ENCODE data around the gene SST. TPM values are rescaled to one million over a fixed set of nuclear protein-coding genes. Genes with fewer than 3 reads are reported as not detected.

Gene SST
- total and polyA plus RNA-seq, 10 of the 15 experiments (the other 5 are each of a cell fraction or from before 2014, with no cell fraction given): 0.35 to 0.38 TPM; not detected in 8

- H4K20me1 ChIP-seq (ENCODE audit: control insufficient read depth, insufficient read depth): no peaks in the 10 kb centered on the region
- TF ChIP-seq, protein P1, sequence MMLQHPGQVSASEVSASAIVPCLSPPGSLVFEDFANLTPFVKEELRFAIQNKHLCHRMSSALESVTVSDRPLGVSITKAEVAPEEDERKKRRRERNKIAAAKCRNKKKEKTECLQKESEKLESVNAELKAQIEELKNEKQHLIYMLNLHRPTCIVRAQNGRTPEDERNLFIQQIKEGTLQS (IDR thresholded peaks at IDR 0.05; ENCODE audit: borderline replicate concordance, extremely low read depth, low read depth, low read length): no peak
- no peak for TF ChIP-seq BCLAF1 (IDR thresholded peaks at IDR 0.05)
- no peak for TF ChIP-seq HCFC1 (IDR thresholded peaks at IDR 0.05; ENCODE audit: low read length)
- TF ChIP-seq IKZF1 (conservative IDR thresholded peaks at IDR 0.05): no peak
- TF ChIP-seq PML (IDR thresholded peaks at IDR 0.05; ENCODE audit: low read length): no peak
- no peak for TF ChIP-seq KAT2A (conservative IDR thresholded peaks at IDR 0.05; ENCODE audit: control insufficient read depth, low read depth, low read length)
- no peak for TF ChIP-seq NR2C1 (IDR thresholded peaks at IDR 0.05)
- no peak for TF ChIP-seq GABPA (IDR thresholded peaks at IDR 0.05; ENCODE audit: low read depth)
- no peak for TF ChIP-seq ELK1 (IDR thresholded peaks at IDR 0.05; ENCODE audit: low read depth, low read length)
- TF ChIP-seq, protein P2, sequence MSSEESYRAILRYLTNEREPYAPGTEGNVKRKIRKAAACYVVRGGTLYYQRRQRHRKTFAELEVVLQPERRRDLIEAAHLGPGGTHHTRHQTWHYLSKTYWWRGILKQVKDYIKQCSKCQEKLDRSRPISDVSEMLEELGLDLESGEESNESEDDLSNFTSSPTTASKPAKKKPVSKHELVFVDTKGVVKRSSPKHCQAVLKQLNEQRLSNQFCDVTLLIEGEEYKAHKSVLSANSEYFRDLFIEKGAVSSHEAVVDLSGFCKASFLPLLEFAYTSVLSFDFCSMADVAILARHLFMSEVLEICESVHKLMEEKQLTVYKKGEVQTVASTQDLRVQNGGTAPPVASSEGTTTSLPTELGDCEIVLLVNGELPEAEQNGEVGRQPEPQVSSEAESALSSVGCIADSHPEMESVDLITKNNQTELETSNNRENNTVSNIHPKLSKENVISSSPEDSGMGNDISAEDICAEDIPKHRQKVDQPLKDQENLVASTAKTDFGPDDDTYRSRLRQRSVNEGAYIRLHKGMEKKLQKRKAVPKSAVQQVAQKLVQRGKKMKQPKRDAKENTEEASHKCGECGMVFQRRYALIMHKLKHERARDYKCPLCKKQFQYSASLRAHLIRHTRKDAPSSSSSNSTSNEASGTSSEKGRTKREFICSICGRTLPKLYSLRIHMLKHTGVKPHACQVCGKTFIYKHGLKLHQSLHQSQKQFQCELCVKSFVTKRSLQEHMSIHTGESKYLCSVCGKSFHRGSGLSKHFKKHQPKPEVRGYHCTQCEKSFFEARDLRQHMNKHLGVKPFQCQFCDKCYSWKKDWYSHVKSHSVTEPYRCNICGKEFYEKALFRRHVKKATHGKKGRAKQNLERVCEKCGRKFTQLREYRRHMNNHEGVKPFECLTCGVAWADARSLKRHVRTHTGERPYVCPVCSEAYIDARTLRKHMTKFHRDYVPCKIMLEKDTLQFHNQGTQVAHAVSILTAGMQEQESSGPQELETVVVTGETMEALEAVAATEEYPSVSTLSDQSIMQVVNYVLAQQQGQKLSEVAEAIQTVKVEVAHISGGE (CRISPR knock-in tag; IDR thresholded peaks at IDR 0.05): no peak
- in situ Hi-C loops (cut with MboI): no loop called here
Measured at GRCh38 chr3:187689984-187690383, 19.8 kb upstream of the SST start.

More at GRCh38 chr3:187689984-187690383, 19.8 kb upstream of the SST start:
- no TSS peak for BruUV-seq (replicated peaks)
- ChIA-PET RAD21 (ENCODE audit: unreplicated experiment) (no interaction called here), SMC1A (ENCODE audit: uncharacterized antibody, unreplicated experiment) (interaction anchor here (0.7 to 1.1 kb wide), 3 partner anchors 371 to 794 kb away, joined by 3 to 5 read pairs (median 4); no protein-coding TSS in a partner anchor), POLR2A (interaction anchor here (0.6 kb wide), 1 partner anchor 592 kb away, joined by 3 read pairs; no protein-coding TSS in a partner anchor), CTCF (interaction anchor here (1.0 to 1.7 kb wide), 3 partner anchors 10 to 372 kb away, joined by 3 to 7 read pairs (median 4); no protein-coding TSS in a partner anchor)
- Histone ChIP-seq H3K4me1 (ENCODE audit: control insufficient read depth, insufficient read depth, low read length) (no peaks in the 10 kb centered on the region), H3K9me3 (replicated peaks; ENCODE audit: control insufficient read depth, insufficient read depth, low read length) (no peaks in the 10 kb centered on the region), H3K79me2 (ENCODE audit: control insufficient read depth, insufficient read depth, low read length) (no peaks in the 10 kb centered on the region), H3K9ac (ENCODE audit: control insufficient read depth, insufficient read depth, low read length) (no peak overlapping the region), H3K4me2 (ENCODE audit: control insufficient read depth, insufficient read depth) (no peak overlapping the region), H3K4me3 (no peak overlapping the region), H2AFZ (ENCODE audit: control insufficient read depth, low read depth, low read length) (no peak overlapping the region), H3K27me3 (replicated peaks in 1 of 2; ENCODE audit: control insufficient read depth in 2 of 2, insufficient read depth in 2 of 2, low read length in 1 of 2) (peaks cover 1 to 4% of the 10 kb centered on the region in 2 experiments; a peak in 3 of 4 replicates), H3K36me3 (ENCODE audit: control insufficient read depth in 2 of 2, insufficient read depth in 2 of 2, low read length in 1 of 2) (no peaks in the 10 kb centered on the region), H3K27ac (ENCODE audit: control insufficient read depth, insufficient read depth) (no peak overlapping the region)
- FAIRE-seq (no peak), ATAC-seq (no peak), DNase-seq (ENCODE audit: low read depth, low spot score) (no peak)
- WGBS (ENCODE audit: insufficient coverage, insufficient replicate concordance, low lambda C conversion rate, missing lambda C conversion rate): 0% methylated on average over 4 of the region's 4 CpGs
- intact Hi-C loops (cut with micrococcal nuclease; ENCODE audit: unreplicated experiment): no loop called here

Measured in GM12878 (cell line).